WTC11 (cell line): ENCODE measurements around the gene WDR87.

Experiments used
- CTCF ChIP-seq: fragments of 200-600 bp; IDR thresholded peaks from 2 replicates; pipeline ENCODE4 v1.8.0; 2022; ENCODE audit warnings: antibody characterized with exemption
- E2F1 ChIP-seq: sonication (generic); formaldehyde crosslinking; IDR thresholded peaks from 2 replicates; pipeline ENCODE4 v1.8.0; 2022; ENCODE audit warnings: mild to moderate bottlenecking, missing genetic modification reagents
- MLX ChIP-seq: sonication (generic); formaldehyde crosslinking; IDR thresholded peaks from 2 replicates; pipeline ENCODE4 v1.8.1; 2023; ENCODE audit warnings: mild to moderate bottlenecking, missing genetic modification reagents, moderate library complexity
- MYBL2 ChIP-seq: sonication (generic); formaldehyde crosslinking; IDR thresholded peaks from 2 replicates; pipeline ENCODE4 v1.8.1; 2023; ENCODE audit warnings: mild to moderate bottlenecking, moderate library complexity, missing genetic modification reagents
- ZNF121 ChIP-seq: sonication (generic); formaldehyde crosslinking; IDR thresholded peaks from 2 replicates; pipeline ENCODE4 v1.8.0; 2023; ENCODE audit warnings: missing genetic modification reagents

- TF ChIP-seq CTCF (no peak), E2F1 (CRISPR knock-in tag) (no peak), MYBL2 (CRISPR knock-in tag) (no peak), MLX (CRISPR knock-in tag) (no peak), ZNF121 (no peak)
Observed at GRCh38 chr19:37867831-37868230, 38.6 kb downstream of the WDR87 start.
